Osteoblast (primary cell): ENCODE measurements around the gene PGLYRP4. TPM values are rescaled to one million over a fixed set of nuclear protein-coding genes. Genes with fewer than 3 reads are reported as not detected.

Source experiments
- DNase-seq: peaks from one replicate; pipeline ENCODE4 v3.0.0; 2011; ENCODE audit warnings: low spot score, mixed read lengths; ENCODE audit not compliant: insufficient read length; ENCODE audit errors: missing footprints
- H2AFZ ChIP-seq: 2 replicates; pipeline ENCODE4 v1.6.0; 2011; ENCODE audit warnings: mild to moderate bottlenecking, low read length
- H3K27ac ChIP-seq: 2 replicates; pipeline ENCODE4 v1.5.1; 2011; ENCODE audit warnings: mild to moderate bottlenecking, low read depth, low read length, moderate library complexity
- H3K27me3 ChIP-seq: 2 replicates; pipeline ENCODE4 v1.6.0; 2012; ENCODE audit warnings: mild to moderate bottlenecking, control low read depth, inconsistent platforms, low read length, moderate library complexity; ENCODE audit not compliant: insufficient read depth
- H3K36me3 ChIP-seq: 2 replicates; pipeline ENCODE4 v1.5.1; 2011; ENCODE audit warnings: mild to moderate bottlenecking, low read length, control low read depth, moderate library complexity; ENCODE audit not compliant: insufficient read depth
- H3K4me1 ChIP-seq: 2 replicates; pipeline ENCODE4 v1.5.1; 2011; ENCODE audit warnings: mild to moderate bottlenecking, low read length, control low read depth, moderate library complexity; ENCODE audit not compliant: insufficient read depth
- H3K4me2 ChIP-seq: 2 replicates; pipeline ENCODE4 v1.6.0; 2011; ENCODE audit warnings: mild to moderate bottlenecking, low read length; ENCODE audit not compliant: insufficient read depth
- H3K4me3 ChIP-seq: fragments of 200-600 bp; sonication (generic); 3 replicates; pipeline ENCODE4 v1.5.1; 2012; ENCODE audit warnings: mild to moderate bottlenecking, low read length, inconsistent platforms; ENCODE audit not compliant: insufficient read depth
- H3K79me2 ChIP-seq: 2 replicates; pipeline ENCODE4 v1.6.0; 2012; ENCODE audit warnings: mild to moderate bottlenecking, low read length, control low read depth, inconsistent platforms; ENCODE audit not compliant: insufficient read depth
- H3K9me3 ChIP-seq: 2 replicates; pipeline ENCODE4 v1.5.1; 2011; ENCODE audit warnings: low read depth, low read length, control low read depth
- H4K20me1 ChIP-seq: 2 replicates; pipeline ENCODE4 v1.6.0; 2012; ENCODE audit warnings: mild to moderate bottlenecking, low read length, control low read depth; ENCODE audit not compliant: insufficient read depth
- total RNA-seq: library from RNA; depleted of rRNA; stranded (reverse); fragments of >200 nt; gene quantifications from 2 replicates; pipeline ENCODE4 v1.2.3, GENCODE V29; 2012
- TF ChIP-seq, protein P1 (sequence below): IDR thresholded peaks from 2 replicates; pipeline ENCODE4 v1.5.1; 2011; ENCODE audit warnings: mild to moderate bottlenecking, low read depth, low read length, moderate library complexity; ENCODE audit errors: extremely low read depth

Gene PGLYRP4
- total RNA-seq, 1 donor = not detected

DNA sequence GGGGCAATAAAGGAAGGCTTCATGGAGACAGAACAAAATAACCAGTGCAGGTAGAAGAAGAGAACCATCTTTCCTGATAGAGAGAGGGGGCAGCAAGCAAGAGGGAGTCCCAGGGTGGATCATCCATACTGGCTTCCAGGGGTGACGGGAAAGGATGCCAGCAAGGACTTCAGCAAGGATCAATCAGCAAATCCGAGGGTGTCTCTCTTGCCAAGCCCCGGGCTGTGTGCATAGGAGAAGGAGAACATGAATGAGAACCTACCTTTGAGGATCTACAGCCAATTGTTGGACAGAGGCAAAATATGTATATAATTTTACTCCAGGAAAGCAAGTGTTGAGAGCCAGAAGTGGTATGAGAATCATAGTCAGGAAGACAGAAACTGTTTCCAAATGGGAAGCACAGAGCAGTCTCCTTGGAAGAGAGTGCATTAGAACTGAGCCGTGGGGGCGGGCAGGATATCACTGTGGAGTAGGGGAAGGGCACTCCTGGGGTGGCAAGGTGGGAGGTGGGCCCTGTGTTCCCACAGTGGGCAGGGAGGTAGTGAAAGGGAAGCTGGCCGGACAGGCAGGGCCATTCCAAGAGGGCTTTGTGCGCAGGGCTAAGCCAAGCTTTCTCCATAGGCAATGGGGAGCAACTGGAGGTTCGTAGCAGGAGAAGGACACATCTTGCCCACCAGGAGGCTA, 7.9 kb upstream of the PGLYRP4 start:
- DNase-seq = peak; percentile 53
- no peaks in the 10 kb centered on the region for H3K79me2 ChIP-seq

DNA sequence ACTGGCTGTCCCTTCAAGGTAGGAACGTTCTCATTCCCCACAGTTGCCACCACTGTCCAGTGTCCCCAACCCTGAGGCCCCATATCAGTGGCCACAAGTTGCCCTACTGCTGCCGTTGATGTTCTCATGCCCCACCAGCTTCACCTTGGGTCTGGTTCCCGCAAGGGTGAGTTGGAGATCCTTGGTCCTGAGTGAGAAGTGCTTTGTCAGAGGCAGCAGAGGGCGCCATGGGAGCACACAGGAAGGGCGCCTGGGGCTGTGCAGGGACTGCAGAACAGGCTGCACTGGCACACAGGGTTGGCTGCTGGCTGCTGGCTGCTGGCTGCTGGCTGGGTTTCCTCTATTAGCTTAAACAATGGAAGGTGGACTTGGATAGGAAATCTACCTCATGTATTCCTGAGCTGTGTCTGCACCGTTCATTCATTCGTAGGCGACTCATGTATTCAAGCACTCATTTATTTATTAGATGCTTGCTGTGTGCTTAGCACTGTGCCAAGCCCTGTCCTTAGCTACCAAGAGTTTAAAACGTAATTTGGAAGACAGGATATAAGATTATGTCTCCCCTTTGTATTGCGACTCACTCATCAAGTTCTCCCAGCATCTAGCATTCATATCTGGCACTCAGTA, 6.9 kb upstream of the PGLYRP4 start:
- peak; percentile 56 for DNase-seq
- no peak overlapping the region for H3K4me2 ChIP-seq
- H2AFZ ChIP-seq = no peak overlapping the region
- H3K27ac ChIP-seq = no peak overlapping the region
- H3K4me3 ChIP-seq = no peak overlapping the region
- no peaks in the 10 kb centered on the region for H3K36me3 ChIP-seq
- H3K4me1 ChIP-seq = no peaks in the 10 kb centered on the region
- TF ChIP-seq, protein P1, sequence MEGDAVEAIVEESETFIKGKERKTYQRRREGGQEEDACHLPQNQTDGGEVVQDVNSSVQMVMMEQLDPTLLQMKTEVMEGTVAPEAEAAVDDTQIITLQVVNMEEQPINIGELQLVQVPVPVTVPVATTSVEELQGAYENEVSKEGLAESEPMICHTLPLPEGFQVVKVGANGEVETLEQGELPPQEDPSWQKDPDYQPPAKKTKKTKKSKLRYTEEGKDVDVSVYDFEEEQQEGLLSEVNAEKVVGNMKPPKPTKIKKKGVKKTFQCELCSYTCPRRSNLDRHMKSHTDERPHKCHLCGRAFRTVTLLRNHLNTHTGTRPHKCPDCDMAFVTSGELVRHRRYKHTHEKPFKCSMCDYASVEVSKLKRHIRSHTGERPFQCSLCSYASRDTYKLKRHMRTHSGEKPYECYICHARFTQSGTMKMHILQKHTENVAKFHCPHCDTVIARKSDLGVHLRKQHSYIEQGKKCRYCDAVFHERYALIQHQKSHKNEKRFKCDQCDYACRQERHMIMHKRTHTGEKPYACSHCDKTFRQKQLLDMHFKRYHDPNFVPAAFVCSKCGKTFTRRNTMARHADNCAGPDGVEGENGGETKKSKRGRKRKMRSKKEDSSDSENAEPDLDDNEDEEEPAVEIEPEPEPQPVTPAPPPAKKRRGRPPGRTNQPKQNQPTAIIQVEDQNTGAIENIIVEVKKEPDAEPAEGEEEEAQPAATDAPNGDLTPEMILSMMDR = peak; percentile 47
- no peaks in the 10 kb centered on the region for H3K9me3 ChIP-seq
- no peaks in the 10 kb centered on the region for H3K79me2 ChIP-seq
- peaks cover 4% of the 10 kb centered on the region for H3K27me3 ChIP-seq
- H4K20me1 ChIP-seq = no peaks in the 10 kb centered on the region

More for the DNA sequence above, 7.9 kb upstream of the PGLYRP4 start:
- H3K27ac ChIP-seq = no peak overlapping the region
- no peak overlapping the region for H3K4me2 ChIP-seq
- no peaks in the 10 kb centered on the region for H4K20me1 ChIP-seq
- no peaks in the 10 kb centered on the region for H3K4me1 ChIP-seq
- TF ChIP-seq, protein P1 = no peak
- no peaks in the 10 kb centered on the region for H3K9me3 ChIP-seq
- H3K36me3 ChIP-seq = no peaks in the 10 kb centered on the region
- no peak overlapping the region for H2AFZ ChIP-seq
- H3K27me3 ChIP-seq = no peaks in the 10 kb centered on the region
- no peak overlapping the region for H3K4me3 ChIP-seq

DNA sequence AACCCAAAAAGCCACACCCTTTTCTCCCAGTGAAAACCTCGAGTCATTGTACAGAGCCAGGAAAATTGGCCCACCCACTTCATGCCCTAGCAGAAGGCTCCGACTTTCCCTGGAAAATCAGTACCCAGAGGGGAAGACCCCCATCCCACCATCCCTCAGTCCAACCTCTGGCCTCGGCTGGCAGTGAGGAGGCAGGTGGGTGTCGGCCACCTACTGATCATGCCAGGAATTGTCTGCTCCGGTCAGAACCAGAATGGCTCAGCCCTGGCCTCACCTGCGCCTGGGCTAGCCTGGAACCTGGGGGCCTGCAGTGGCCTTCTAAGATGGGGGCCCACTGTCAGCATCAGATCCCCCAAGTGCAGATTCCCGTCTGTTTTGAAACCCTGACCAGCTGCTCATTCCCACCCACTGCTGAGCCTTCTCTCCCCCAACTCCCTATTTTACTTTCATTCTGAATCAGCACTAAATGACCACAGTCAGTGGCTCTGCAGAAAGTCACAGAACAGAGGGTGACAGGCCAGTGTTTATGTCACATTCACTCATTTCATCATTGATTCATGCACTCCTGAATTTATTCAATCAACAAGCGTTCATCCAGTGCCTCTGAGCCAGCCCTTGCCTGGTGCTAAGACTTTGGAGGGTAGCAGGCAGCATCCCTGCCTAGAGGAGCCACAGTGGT, 6.0 kb upstream of the PGLYRP4 start:
- Histone ChIP-seq H3K79me2 (no peaks in the 10 kb centered on the region), H4K20me1 (no peaks in the 10 kb centered on the region), H3K36me3 (no peaks in the 10 kb centered on the region), H3K4me3 (no peak overlapping the region), H3K4me2 (no peak overlapping the region), H3K9me3 (no peaks in the 10 kb centered on the region), H3K27ac (no peak overlapping the region), H3K27me3 (peaks cover 4% of the 10 kb centered on the region), H2AFZ (no peak overlapping the region), H3K4me1 (no peaks in the 10 kb centered on the region)
- DNase-seq = no peak
- TF ChIP-seq, protein P1 = no peak
